ENCODE results near the gene GPLD1. TPM values are rescaled to one million over a fixed set of nuclear protein-coding genes. Genes with fewer than 3 reads are reported as not detected.

The GPLD1 gene
- total RNA-seq, 4 donors from 2014 or later: 3.8 to 5.3 (median 4.1) TPM

DNA sequence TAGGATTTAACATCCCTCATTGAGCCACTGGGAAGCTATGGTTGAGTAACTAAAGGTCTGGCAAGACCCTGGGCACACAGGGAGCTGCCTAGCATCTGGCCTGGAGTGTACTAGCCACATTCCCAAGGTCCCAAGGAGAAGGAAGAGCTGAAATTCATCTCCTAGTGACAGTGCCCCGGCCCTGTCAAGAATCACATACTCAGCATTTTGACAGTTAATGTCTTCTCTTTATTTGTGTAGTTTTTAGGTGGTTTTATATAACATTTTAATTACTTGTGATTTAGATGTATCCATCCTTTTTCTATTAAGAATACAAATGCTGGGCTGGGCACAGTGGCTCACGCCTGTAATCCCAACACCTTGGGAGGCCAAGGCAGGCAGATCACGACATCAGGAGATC lies 45.8 kb upstream of the GPLD1 start:
- intact Hi-C loops (cut with DNase I): no loop called here
- no peak overlapping the region for H3K4me3 ChIP-seq
- WGBS: 96% methylated on average over 3 of the region's 3 CpGs
- H3K4me1 ChIP-seq: no peaks in the 10 kb centered on the region
- H3K27ac ChIP-seq (replicated peaks in 1 of 4): no peak overlapping the region
- peaks cover 0 to 66% (median 29%) of the 10 kb centered on the region in 4 donors for H3K36me3 ChIP-seq
- no peak for DNase-seq (ENCODE audit: extremely low spot score)
- no peaks in the 10 kb centered on the region for H3K27me3 ChIP-seq
- H3K9me3 ChIP-seq: no peaks in the 10 kb centered on the region
- no peak for TF ChIP-seq EP300 (IDR thresholded peaks at IDR 0.05)
- TF ChIP-seq, protein P1, sequence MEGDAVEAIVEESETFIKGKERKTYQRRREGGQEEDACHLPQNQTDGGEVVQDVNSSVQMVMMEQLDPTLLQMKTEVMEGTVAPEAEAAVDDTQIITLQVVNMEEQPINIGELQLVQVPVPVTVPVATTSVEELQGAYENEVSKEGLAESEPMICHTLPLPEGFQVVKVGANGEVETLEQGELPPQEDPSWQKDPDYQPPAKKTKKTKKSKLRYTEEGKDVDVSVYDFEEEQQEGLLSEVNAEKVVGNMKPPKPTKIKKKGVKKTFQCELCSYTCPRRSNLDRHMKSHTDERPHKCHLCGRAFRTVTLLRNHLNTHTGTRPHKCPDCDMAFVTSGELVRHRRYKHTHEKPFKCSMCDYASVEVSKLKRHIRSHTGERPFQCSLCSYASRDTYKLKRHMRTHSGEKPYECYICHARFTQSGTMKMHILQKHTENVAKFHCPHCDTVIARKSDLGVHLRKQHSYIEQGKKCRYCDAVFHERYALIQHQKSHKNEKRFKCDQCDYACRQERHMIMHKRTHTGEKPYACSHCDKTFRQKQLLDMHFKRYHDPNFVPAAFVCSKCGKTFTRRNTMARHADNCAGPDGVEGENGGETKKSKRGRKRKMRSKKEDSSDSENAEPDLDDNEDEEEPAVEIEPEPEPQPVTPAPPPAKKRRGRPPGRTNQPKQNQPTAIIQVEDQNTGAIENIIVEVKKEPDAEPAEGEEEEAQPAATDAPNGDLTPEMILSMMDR (IDR thresholded peaks at IDR 0.05): no peak
- no peak for TF ChIP-seq POLR2AphosphoS5 (IDR thresholded peaks at IDR 0.05)
- no peak for TF ChIP-seq POLR2A (IDR thresholded peaks at IDR 0.05; ENCODE audit: low read depth)

DNA sequence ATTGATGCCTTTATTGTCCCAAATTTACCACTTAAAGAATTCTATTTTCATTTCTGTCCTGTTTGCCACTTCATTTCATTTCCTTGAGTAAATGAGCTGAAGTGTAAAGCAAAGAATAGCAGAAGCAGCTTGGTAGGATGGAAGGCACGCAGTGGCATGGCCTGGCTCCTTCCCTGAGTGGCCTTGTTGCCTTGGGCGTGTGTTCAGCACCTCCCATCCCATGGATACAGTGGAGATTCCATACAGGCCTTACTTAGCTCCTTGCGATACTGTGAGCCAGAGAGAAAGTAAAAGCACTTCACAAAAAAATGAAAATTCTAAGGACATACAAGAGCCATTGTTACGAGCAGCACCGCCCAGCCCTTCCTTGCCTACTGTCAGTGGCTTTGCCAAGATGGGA lies 45.0 kb upstream of the GPLD1 start:
- Histone ChIP-seq H3K9me3 (no peaks in the 10 kb centered on the region), H3K4me3 (no peak overlapping the region), H3K27ac (replicated peaks in 1 of 4) (no peak overlapping the region), H3K36me3 (peaks cover 0 to 63% (median 29%) of the 10 kb centered on the region in 4 donors), H3K4me1 (no peaks in the 10 kb centered on the region), H3K27me3 (no peaks in the 10 kb centered on the region)
- DNase-seq (ENCODE audit: extremely low spot score): no peak
- WGBS: 95% methylated on average over 5 of the region's 5 CpGs
- intact Hi-C loops (cut with DNase I): no loop called here
- TF ChIP-seq POLR2AphosphoS5 (IDR thresholded peaks at IDR 0.05) (no peak), POLR2A (IDR thresholded peaks at IDR 0.05; ENCODE audit: low read depth) (no peak), EP300 (IDR thresholded peaks at IDR 0.05) (no peak)
- TF ChIP-seq, protein P1 (IDR thresholded peaks at IDR 0.05): no peak

DNA sequence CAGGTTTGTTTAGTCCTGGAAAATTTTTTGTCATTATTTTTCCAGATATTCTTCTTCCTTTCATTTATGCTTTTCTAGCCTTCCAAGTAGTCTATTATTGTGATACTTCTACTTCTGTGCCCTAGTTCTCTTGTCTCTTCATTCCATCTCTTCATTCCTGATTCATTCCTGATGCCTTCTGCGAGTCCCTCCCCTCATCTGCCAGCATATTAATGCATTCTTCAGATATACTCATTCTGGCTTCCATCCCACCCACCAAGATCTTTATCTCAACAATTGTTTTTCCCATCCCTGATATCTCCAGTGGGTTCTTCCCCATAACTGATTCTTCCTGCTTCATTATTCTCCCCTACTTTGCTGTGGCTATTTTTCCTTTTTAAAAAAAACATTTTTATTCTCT lies 40.6 kb upstream of the GPLD1 start:
- Histone ChIP-seq H3K36me3 (peaks cover 0 to 56% (median 25%) of the 10 kb centered on the region in 4 donors), H3K9me3 (no peaks in the 10 kb centered on the region), H3K4me1 (no peaks in the 10 kb centered on the region), H3K27me3 (no peaks in the 10 kb centered on the region), H3K27ac (replicated peaks in 1 of 4) (no peak overlapping the region), H3K4me3 (no peak overlapping the region)
- TF ChIP-seq EP300 (IDR thresholded peaks at IDR 0.05) (no peak), POLR2A (IDR thresholded peaks at IDR 0.05; ENCODE audit: low read depth) (no peak), POLR2AphosphoS5 (IDR thresholded peaks at IDR 0.05) (no peak)
- TF ChIP-seq, protein P1 (IDR thresholded peaks at IDR 0.05): no peak
- DNase-seq (ENCODE audit: extremely low spot score): no peak
- 83% methylated on average over 1 of the region's 1 CpG for WGBS
- intact Hi-C loops (cut with DNase I): no loop called here

DNA sequence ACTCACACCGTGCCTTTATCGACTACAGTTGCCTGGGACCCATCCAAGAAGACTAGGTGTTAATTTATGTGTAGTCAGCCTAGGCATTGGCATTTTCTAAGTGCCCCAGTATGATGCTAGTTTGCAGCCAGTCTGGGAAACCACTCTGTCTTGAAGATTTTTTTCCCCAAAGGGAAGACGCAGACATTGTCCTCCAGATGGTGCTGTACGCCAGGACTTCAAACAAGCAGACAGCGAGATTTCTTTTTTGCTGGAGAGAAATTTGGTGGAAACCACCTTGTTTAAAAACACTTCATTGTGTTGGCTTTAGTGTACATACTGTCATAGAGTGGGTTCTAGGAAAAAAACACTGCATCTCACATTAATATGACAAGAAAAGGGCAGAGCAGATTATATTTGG lies 35.4 kb upstream of the GPLD1 start:
- intact Hi-C loops (cut with DNase I): loop anchor here (5.0 kb wide), 1 partner anchor 93 kb away; no protein-coding TSS in a partner anchor
- Histone ChIP-seq H3K9me3 (no peaks in the 10 kb centered on the region), H3K27me3 (no peaks in the 10 kb centered on the region), H3K36me3 (peaks cover 0 to 35% (median 6%) of the 10 kb centered on the region in 4 donors), H3K4me1 (no peaks in the 10 kb centered on the region), H3K27ac (replicated peaks in 1 of 4) (no peak overlapping the region), H3K4me3 (no peak overlapping the region)
- WGBS: 69% methylated on average over 5 of the region's 5 CpGs
- TF ChIP-seq EP300 (IDR thresholded peaks at IDR 0.05) (no peak), POLR2A (IDR thresholded peaks at IDR 0.05; ENCODE audit: low read depth) (no peak), POLR2AphosphoS5 (IDR thresholded peaks at IDR 0.05) (no peak)
- TF ChIP-seq, protein P1 (IDR thresholded peaks at IDR 0.05): no peak
- no peak for DNase-seq (ENCODE audit: extremely low spot score)

DNA sequence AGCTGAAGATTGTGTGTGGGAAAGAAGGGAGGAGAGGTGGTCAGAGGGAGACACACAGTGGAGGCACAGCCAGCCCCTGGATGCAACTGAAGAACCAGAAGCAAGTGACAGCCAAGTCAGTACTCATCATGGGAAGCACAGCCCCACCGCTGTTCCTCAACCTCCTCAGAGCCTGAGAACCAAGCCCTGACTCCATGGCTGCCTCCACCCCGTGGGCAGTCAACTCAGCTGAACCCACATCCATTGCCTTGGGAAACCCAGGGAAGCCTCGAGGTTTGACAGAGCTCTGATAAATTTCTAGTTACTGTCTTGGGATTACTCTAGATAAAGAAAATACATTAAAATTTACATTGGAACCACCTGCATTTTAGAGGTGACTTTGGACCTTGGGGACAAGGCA lies 35.0 kb upstream of the GPLD1 start:
- Histone ChIP-seq H3K4me1 (no peaks in the 10 kb centered on the region), H3K9me3 (no peaks in the 10 kb centered on the region), H3K4me3 (no peak overlapping the region), H3K27me3 (no peaks in the 10 kb centered on the region), H3K27ac (replicated peaks in 1 of 4) (no peak overlapping the region), H3K36me3 (peaks cover 0 to 34% (median 8%) of the 10 kb centered on the region in 4 donors)
- intact Hi-C loops (cut with DNase I): loop anchor here (5.0 kb wide), 1 partner anchor 92 kb away; no protein-coding TSS in a partner anchor
- WGBS: 75% methylated on average over 3 of the region's 3 CpGs
- DNase-seq (ENCODE audit: extremely low spot score): no peak
- TF ChIP-seq EP300 (IDR thresholded peaks at IDR 0.05) (no peak), POLR2A (IDR thresholded peaks at IDR 0.05; ENCODE audit: low read depth) (no peak), POLR2AphosphoS5 (IDR thresholded peaks at IDR 0.05) (no peak)
- TF ChIP-seq, protein P1 (IDR thresholded peaks at IDR 0.05): no peak

All from esophagus muscularis mucosa (tissue), 4 donors.